CD4-positive, alpha-beta T cell (primary cell): ENCODE measurements around the gene YAE1. TPM values are rescaled to one million over a fixed set of nuclear protein-coding genes. Genes with fewer than 3 reads are reported as not detected.

Experiments used
- ATAC-seq: fragments of 200-7000 bp; cut with Tn5 transposase; one replicate; pipeline ENCODE4 v1.10.0; 2022; ENCODE audit warnings: mild to moderate bottlenecking; ENCODE audit not compliant: poor library complexity
- CTCF ChIA-PET: fragments of 350-600 bp; sonication (Branson Sonifier 250); formaldehyde crosslinking; loops from one replicate; lab custom pipeline; 2021; ENCODE audit warnings: antibody characterized with exemption, inconsistent platforms; lab: Charles Lee
- POLR2A ChIA-PET: fragments of 350-600 bp; sonication (Branson Sonifier 250); formaldehyde crosslinking; loops from one replicate; lab custom pipeline; 2021; ENCODE audit warnings: antibody characterized with exemption, inconsistent platforms; lab: Charles Lee
- DNase-seq, 14 experiments: peaks; one replicate each; pipeline ENCODE4 v3.0.0-alpha.2; 2013 to 2020; ENCODE audit warnings: mixed read lengths in 2 of 14
- H3K27ac ChIP-seq, 2 donors: one replicate each; pipeline versions ENCODE4 v1.5.1 to v1.7.0; 2013; ENCODE audit warnings: low read length in 2 of 2, low read depth in 1 of 2, mild to moderate bottlenecking in 1 of 2
- H3K27me3 ChIP-seq, 2 experiments: 1 replicate in 1 of 2; 2 replicates in 1 of 2; pipeline versions ENCODE4 v1.6.1 to v1.7.0; 2013; ENCODE audit warnings: low read length in 2 of 2, control low read depth in 1 of 2, mild to moderate bottlenecking in 1 of 2, moderate library complexity in 1 of 2; ENCODE audit not compliant: insufficient read depth in 2 of 2, control insufficient read depth in 1 of 2
- H3K36me3 ChIP-seq: one replicate; pipeline ENCODE4 v1.6.1; 2013; ENCODE audit warnings: low read length, control low read depth; ENCODE audit not compliant: insufficient read depth
- H3K4me1 ChIP-seq: one replicate; pipeline ENCODE4 v1.6.1; 2013; ENCODE audit warnings: low read length, control low read depth; ENCODE audit not compliant: insufficient read depth
- H3K4me3 ChIP-seq: one replicate; pipeline ENCODE4 v1.5.1; 2013; ENCODE audit warnings: mild to moderate bottlenecking, low read length, moderate library complexity
- H3K9me3 ChIP-seq, 2 experiments: 1 replicate in 1 of 2; 2 replicates in 1 of 2; pipeline versions ENCODE4 v1.6.1 to v1.7.0; 2013; ENCODE audit warnings: low read length in 2 of 2, mild to moderate bottlenecking in 2 of 2, control low read depth in 1 of 2, moderate library complexity in 1 of 2; ENCODE audit not compliant: control insufficient read depth in 1 of 2, insufficient read depth in 1 of 2
- H3K27ac Mint-ChIP-seq: one replicate; pipeline ENCODE4 v1.8.0; 2020; ENCODE audit warnings: mixed read lengths
- H3K27me3 Mint-ChIP-seq: one replicate; pipeline ENCODE4 v1.8.0; 2021; ENCODE audit warnings: mixed read lengths
- H3K36me3 Mint-ChIP-seq: one replicate; pipeline ENCODE4 v1.8.0; 2021; ENCODE audit warnings: low read depth, mixed read lengths
- H3K4me1 Mint-ChIP-seq: one replicate; pipeline ENCODE4 v1.8.0; 2021; ENCODE audit warnings: low read depth, mixed read lengths
- H3K4me3 Mint-ChIP-seq: one replicate; pipeline ENCODE4 v1.8.0; 2020; ENCODE audit warnings: mild to moderate bottlenecking, mixed read lengths
- H3K9me3 Mint-ChIP-seq: one replicate; pipeline ENCODE4 v1.8.0; 2020; ENCODE audit warnings: mixed read lengths
- CTCF ChIP-seq: fragments of 200-600 bp; IDR thresholded peaks from one replicate; pipeline ENCODE4 v1.8.0; 2022; ENCODE audit warnings: antibody characterized with exemption, mild to moderate bottlenecking
- intact Hi-C, 2 experiments: fragments of 100-400 bp; cut with DNase I in 1 of 2; cut with micrococcal nuclease in 1 of 2; formaldehyde crosslinking; loops; one replicate each; pipeline versions ENCODE4 v1.15.1 to v1.9.0; 2023 to 2025; cut with DNase I, micrococcal nuclease
- total RNA-seq, 174 experiments: library from RNA in 2 of 174; stranded (reverse) in 2 of 174; gene quantifications; one replicate each; pipeline ENCODE4 v1.2.3 and lab custom pipeline; 2021 to 2026

The YAE1 gene
- total RNA-seq, 2 experiments from 2014 or later = 5.0 to 7.4 TPM

- H3K4me1 Mint-ChIP-seq = no peaks in the 10 kb centered on the region
- intact Hi-C loops = loop anchor here in 1 of 2 experiments (10.0 kb wide), 1 partner anchor 593 kb away; no protein-coding TSS in a partner anchor
These were observed 38.3 kb upstream of the YAE1 start for GRCh38 chr7:39527951-39528350.

GRCh38 chr7:39528849-39529248 is 37.4 kb upstream of the YAE1 start:
- TF ChIP-seq CTCF = no peak
- DNase-seq = no peak
- ChIA-PET POLR2A (interaction anchor here (0.6 kb wide), 1 partner anchor 818 kb away, joined by 3 read pairs; no protein-coding TSS in a partner anchor), CTCF (no interaction called here)
- no peak overlapping the region for H3K27ac ChIP-seq
- ATAC-seq = no peak
- Mint-ChIP-seq H3K4me3 (no peak overlapping the region), H3K27me3 (peaks cover 22% of the 10 kb centered on the region), H3K36me3 (no peaks in the 10 kb centered on the region), H3K27ac (no peak overlapping the region), H3K4me1 (no peaks in the 10 kb centered on the region), H3K9me3 (no peaks in the 10 kb centered on the region)
- H3K27me3 ChIP-seq = no peaks in the 10 kb centered on the region
- H3K4me3 ChIP-seq = no peak overlapping the region
- no peaks in the 10 kb centered on the region for H3K9me3 ChIP-seq
- no peaks in the 10 kb centered on the region for H3K4me1 ChIP-seq
- intact Hi-C loops = loop anchor here in 1 of 2 experiments (10.0 kb wide), 1 partner anchor 594 kb away; no protein-coding TSS in a partner anchor
- no peaks in the 10 kb centered on the region for H3K36me3 ChIP-seq

More at GRCh38 chr7:39527951-39528350, 38.3 kb upstream of the YAE1 start:
- ChIA-PET CTCF (no interaction called here), POLR2A (interaction anchor here (0.6 kb wide), 2 partner anchors 43 to 817 kb away, joined by 3 read pairs; no protein-coding TSS in a partner anchor)
- Mint-ChIP-seq H3K4me3 (no peak overlapping the region), H3K27ac (no peak overlapping the region), H3K9me3 (no peaks in the 10 kb centered on the region), H3K27me3 (peaks cover 22% of the 10 kb centered on the region), H3K36me3 (no peaks in the 10 kb centered on the region)
- H3K27ac ChIP-seq = no peak overlapping the region
- DNase-seq (no peak), ATAC-seq (no peak)
- no peaks in the 10 kb centered on the region for H3K4me1 ChIP-seq
- TF ChIP-seq CTCF = no peak
- no peaks in the 10 kb centered on the region for H3K27me3 ChIP-seq
- H3K4me3 ChIP-seq = no peak overlapping the region
- H3K36me3 ChIP-seq = no peaks in the 10 kb centered on the region
- H3K9me3 ChIP-seq = no peaks in the 10 kb centered on the region

GRCh38 chr7:39529582-39529981 is 36.6 kb upstream of the YAE1 start:
- peaks cover 15% of the 10 kb centered on the region for H3K27me3 Mint-ChIP-seq
- DNase-seq (no peak), ATAC-seq (no peak)
- H3K27ac Mint-ChIP-seq = no peak overlapping the region
- Histone ChIP-seq H3K4me3 (no peak overlapping the region), H3K9me3 (no peaks in the 10 kb centered on the region), H3K27me3 (no peaks in the 10 kb centered on the region), H3K4me1 (no peaks in the 10 kb centered on the region), H3K27ac (no peak overlapping the region), H3K36me3 (no peaks in the 10 kb centered on the region)
- ChIA-PET CTCF (no interaction called here), POLR2A (no interaction called here)
- intact Hi-C loops = loop anchor here in 1 of 2 experiments (10.0 kb wide), 1 partner anchor 595 kb away; no protein-coding TSS in a partner anchor
- no peaks in the 10 kb centered on the region for H3K36me3 Mint-ChIP-seq
- H3K4me1 Mint-ChIP-seq = no peaks in the 10 kb centered on the region
- no peak for TF ChIP-seq CTCF
- no peaks in the 10 kb centered on the region for H3K9me3 Mint-ChIP-seq
- no peak overlapping the region for H3K4me3 Mint-ChIP-seq
